A549 (cell line): ENCODE results near the gene VGLL3. TPM values are rescaled to one million over a fixed set of nuclear protein-coding genes. Genes with fewer than 3 reads are reported as not detected.
A peak's percentile ranks its signal among the peaks of the same experiment; 100 is the strongest.

Experiments
- ATAC-seq, 2 experiments: fragments of 200-7000 bp in 1 of 2; fragments of >200 bp in 1 of 2; cut with Nextera tagmentation in 1 of 2; cut with Tn5 transposase in 1 of 2; 3 replicates each; pipeline versions ENCODE4 v1.8.0 to v1.9.1; 2018 to 2020; ENCODE audit warnings: mild to moderate bottlenecking in 1 of 2, moderate library complexity in 1 of 2
- CTCF ChIA-PET: fragments of 300-600 bp; sonication (Branson Sonifier 250); formaldehyde crosslinking; extraction: SDS; loops from one replicate; lab custom pipeline; 2021; ENCODE audit warnings: antibody characterized with exemption, inconsistent platforms; lab: Yijun Ruan, JAX
- POLR2A ChIA-PET: fragments of 350-600 bp; formaldehyde crosslinking; extraction: SDS; loops from one replicate; lab custom pipeline; 2021; ENCODE audit warnings: antibody characterized with exemption, inconsistent platforms; lab: Yijun Ruan, JAX
- DNase-seq, 2 experiments: peaks; one replicate each; pipeline versions ENCODE4 v3.0.0 to v3.0.0-alpha.2; 2011 to 2016; ENCODE audit warnings: low read depth in 1 of 2, low spot score in 1 of 2
- FAIRE-seq: peaks from 2 replicates; lab custom pipeline; 2011; peaks lifted over from hg19 to GRCh38; lab: Jason Lieb, UNC
- H3K27ac ChIP-seq, 2 experiments: fragments of >200 bp; sonication (Bioruptor Twin); formaldehyde crosslinking; 3 replicates each; pipeline ENCODE4 v1.5.1; 2016 to 2017
- H3K4me1 ChIP-seq: fragments of >200 bp; sonication (Bioruptor Twin); formaldehyde crosslinking; 3 replicates; pipeline ENCODE4 v1.6.1; 2016
- H3K4me2 ChIP-seq: fragments of >200 bp; sonication (Bioruptor Twin); formaldehyde crosslinking; 3 replicates; pipeline ENCODE4 v1.6.1; 2016
- H3K4me3 ChIP-seq: fragments of >200 bp; sonication (Bioruptor Twin); formaldehyde crosslinking; 3 replicates; pipeline ENCODE4 v1.5.1; 2016
- H3K9me3 ChIP-seq: fragments of >200 bp; sonication (Bioruptor Twin); formaldehyde crosslinking; 3 replicates; pipeline ENCODE4 v1.6.1; 2016
- BHLHE40 ChIP-seq: IDR thresholded peaks from 2 replicates; pipeline ENCODE4 v1.6.1; 2012; ENCODE audit warnings: low read depth, low read length, inconsistent platforms
- CBX2 ChIP-seq: fragments of 200-600 bp; sonication (generic); IDR thresholded peaks from 2 replicates; pipeline ENCODE4 v1.6.1; 2016; ENCODE audit warnings: low read depth, mild to moderate bottlenecking, borderline replicate concordance
- EHF ChIP-seq: fragments of 250-450 bp; sonication (Bioruptor Pico); IDR thresholded peaks from 2 replicates; pipeline ENCODE4 v1.5.0; 2020; ENCODE audit warnings: mild to moderate bottlenecking
- ESRRA ChIP-seq: fragments of 150-350 bp; IDR thresholded peaks from 2 replicates; pipeline ENCODE4 v1.6.1; 2014; ENCODE audit warnings: mild to moderate bottlenecking, low read length, borderline replicate concordance
- FOXS1 ChIP-seq: fragments of 250-450 bp; sonication (Bioruptor Pico); IDR thresholded peaks from 2 replicates; pipeline ENCODE4 v1.5.0; 2020; ENCODE audit warnings: mild to moderate bottlenecking, moderate library complexity
- GATA3 ChIP-seq: IDR thresholded peaks from 2 replicates; pipeline ENCODE4 v1.6.1; 2012; ENCODE audit warnings: borderline replicate concordance
- HDAC2 ChIP-seq: fragments of 200-600 bp; sonication (generic); IDR thresholded peaks from 2 replicates; pipeline ENCODE4 v1.6.1; 2016
- HMGXB4 ChIP-seq: fragments of 250-450 bp; sonication (Bioruptor Pico); IDR thresholded peaks from 2 replicates; pipeline ENCODE4 v1.5.0; 2021; ENCODE audit warnings: mild to moderate bottlenecking, moderate library complexity, borderline replicate concordance
- HOXA7 ChIP-seq: fragments of 250-450 bp; sonication (Bioruptor Pico); IDR thresholded peaks from 2 replicates; pipeline ENCODE4 v1.5.0; 2020; ENCODE audit warnings: mild to moderate bottlenecking, moderate library complexity
- HOXB13 ChIP-seq: fragments of 250-450 bp; sonication (Bioruptor Pico); IDR thresholded peaks from 2 replicates; pipeline ENCODE4 v1.5.0; 2020; ENCODE audit warnings: low read depth, mild to moderate bottlenecking, moderate library complexity
- HOXB5 ChIP-seq: fragments of 250-450 bp; sonication (Bioruptor Pico); IDR thresholded peaks from 2 replicates; pipeline ENCODE4 v1.5.0; 2020; ENCODE audit warnings: mild to moderate bottlenecking, moderate library complexity
- MAFK ChIP-seq: fragments of 450-650 bp; IDR thresholded peaks from 2 replicates; pipeline ENCODE4 v1.6.1; 2014; ENCODE audit not compliant: partially characterized antibody
- MAX ChIP-seq: IDR thresholded peaks from 2 replicates; pipeline ENCODE4 v1.6.1; 2012
- NFE2L2 ChIP-seq: fragments of 150-350 bp; conservative IDR thresholded peaks from 2 replicates; pipeline ENCODE4 v1.6.1; 2014; ENCODE audit warnings: low read length
- NR3C1 ChIP-seq: fragments of >200 bp; sonication (Bioruptor Twin); formaldehyde crosslinking; IDR thresholded peaks from 3 replicates; pipeline ENCODE4 v1.6.1; 2017
- PHF8 ChIP-seq: fragments of 200-600 bp; sonication (generic); IDR thresholded peaks from 2 replicates; pipeline ENCODE4 v1.6.1; 2016; ENCODE audit warnings: low read depth, mild to moderate bottlenecking, antibody characterized with exemption, moderate library complexity, borderline replicate concordance
- RARB ChIP-seq: fragments of 250-450 bp; sonication (Bioruptor Pico); IDR thresholded peaks from 2 replicates; pipeline ENCODE4 v1.8.0; 2021; ENCODE audit warnings: mild to moderate bottlenecking, moderate library complexity
- RCOR1 ChIP-seq: fragments of 150-350 bp; IDR thresholded peaks from 2 replicates; pipeline ENCODE4 v1.6.1; 2014; ENCODE audit warnings: antibody characterized with exemption, low read length, low read depth
- RNF2 ChIP-seq: fragments of 200-600 bp; sonication (generic); IDR thresholded peaks from 2 replicates; pipeline ENCODE4 v1.6.1; 2016; ENCODE audit warnings: low read depth, mild to moderate bottlenecking, antibody characterized with exemption, moderate library complexity, borderline replicate concordance
- SMC3 ChIP-seq: fragments of >200 bp; sonication (Bioruptor Twin); formaldehyde crosslinking; IDR thresholded peaks from 3 replicates; pipeline ENCODE4 v1.6.1; 2018; ENCODE audit warnings: inconsistent platforms
- TFCP2L1 ChIP-seq: fragments of 250-450 bp; sonication (Bioruptor Pico); IDR thresholded peaks from 2 replicates; pipeline ENCODE4 v1.5.0; 2021; ENCODE audit warnings: mild to moderate bottlenecking
- ZC3H11A ChIP-seq: fragments of 450-650 bp; IDR thresholded peaks from 2 replicates; pipeline ENCODE4 v1.6.1; 2014; ENCODE audit warnings: antibody characterized with exemption, mild to moderate bottlenecking
- ZNF302 ChIP-seq: fragments of 250-450 bp; sonication (Bioruptor Pico); IDR thresholded peaks from 2 replicates; pipeline ENCODE4 v1.9.0; 2021; ENCODE audit warnings: inconsistent platforms, mild to moderate bottlenecking, moderate library complexity
- ZSCAN20 ChIP-seq: fragments of 250-450 bp; sonication (Bioruptor Pico); IDR thresholded peaks from 2 replicates; pipeline ENCODE4 v1.8.0; 2022; ENCODE audit warnings: mild to moderate bottlenecking, moderate library complexity
- WGBS: methylation state at CpG from one replicate; pipeline ENCODE4 v1.1.6; 2017; ENCODE audit errors: missing lambda C conversion rate; 5-methylcytosine and 5-hydroxymethylcytosine counted together
- polyA plus RNA-seq, 4 experiments: library from polyadenylated mRNA; depleted of rRNA in 3 of 4; stranded (reverse); fragments of >200 nt; fragmentation: RNase III in 1 of 4; extraction: RNeasy Plus Mini Kit Qiagen cat#74134 plus additional on column Dnase treatment in 1 of 4; gene quantifications; 2 replicates in 3 of 4; 3 replicates in 1 of 4; pipeline ENCODE4 v1.2.3, GENCODE V29; 2011 to 2017
- TF ChIP-seq, protein P1 (sequence below): fragments of 200-600 bp; sonication (generic); IDR thresholded peaks from 2 replicates; pipeline ENCODE4 v1.6.1; 2016; ENCODE audit warnings: antibody characterized with exemption, mild to moderate bottlenecking, moderate library complexity
- TF ChIP-seq, protein P2 (sequence below): IDR thresholded peaks from 2 replicates; pipeline ENCODE4 v1.6.1; 2012

Gene VGLL3
- polyA plus RNA-seq, 2 of the 4 experiments (the other 2 are of a cell fraction): 4.3 to 13.0 TPM

DNA sequence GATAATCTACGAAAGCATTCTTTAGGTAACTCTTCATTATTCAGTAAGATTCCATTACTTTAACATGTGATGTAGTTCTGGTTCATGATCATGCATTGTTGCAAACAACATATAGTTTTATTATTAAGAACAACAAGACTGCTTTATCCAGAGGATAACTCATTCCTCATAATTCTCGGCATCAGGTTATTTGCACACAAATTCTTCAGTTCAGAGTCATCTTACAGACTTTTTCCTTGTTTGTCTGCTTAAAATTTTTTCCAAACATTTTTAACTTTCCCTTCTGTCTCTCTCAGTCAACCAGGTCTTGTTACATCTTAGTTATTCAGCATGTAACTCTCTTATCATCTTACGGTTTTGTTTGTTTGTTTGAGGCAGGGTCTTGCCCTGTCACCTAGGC lies 60.1 kb downstream of the VGLL3 start (continued):
- TF ChIP-seq, protein P1, sequence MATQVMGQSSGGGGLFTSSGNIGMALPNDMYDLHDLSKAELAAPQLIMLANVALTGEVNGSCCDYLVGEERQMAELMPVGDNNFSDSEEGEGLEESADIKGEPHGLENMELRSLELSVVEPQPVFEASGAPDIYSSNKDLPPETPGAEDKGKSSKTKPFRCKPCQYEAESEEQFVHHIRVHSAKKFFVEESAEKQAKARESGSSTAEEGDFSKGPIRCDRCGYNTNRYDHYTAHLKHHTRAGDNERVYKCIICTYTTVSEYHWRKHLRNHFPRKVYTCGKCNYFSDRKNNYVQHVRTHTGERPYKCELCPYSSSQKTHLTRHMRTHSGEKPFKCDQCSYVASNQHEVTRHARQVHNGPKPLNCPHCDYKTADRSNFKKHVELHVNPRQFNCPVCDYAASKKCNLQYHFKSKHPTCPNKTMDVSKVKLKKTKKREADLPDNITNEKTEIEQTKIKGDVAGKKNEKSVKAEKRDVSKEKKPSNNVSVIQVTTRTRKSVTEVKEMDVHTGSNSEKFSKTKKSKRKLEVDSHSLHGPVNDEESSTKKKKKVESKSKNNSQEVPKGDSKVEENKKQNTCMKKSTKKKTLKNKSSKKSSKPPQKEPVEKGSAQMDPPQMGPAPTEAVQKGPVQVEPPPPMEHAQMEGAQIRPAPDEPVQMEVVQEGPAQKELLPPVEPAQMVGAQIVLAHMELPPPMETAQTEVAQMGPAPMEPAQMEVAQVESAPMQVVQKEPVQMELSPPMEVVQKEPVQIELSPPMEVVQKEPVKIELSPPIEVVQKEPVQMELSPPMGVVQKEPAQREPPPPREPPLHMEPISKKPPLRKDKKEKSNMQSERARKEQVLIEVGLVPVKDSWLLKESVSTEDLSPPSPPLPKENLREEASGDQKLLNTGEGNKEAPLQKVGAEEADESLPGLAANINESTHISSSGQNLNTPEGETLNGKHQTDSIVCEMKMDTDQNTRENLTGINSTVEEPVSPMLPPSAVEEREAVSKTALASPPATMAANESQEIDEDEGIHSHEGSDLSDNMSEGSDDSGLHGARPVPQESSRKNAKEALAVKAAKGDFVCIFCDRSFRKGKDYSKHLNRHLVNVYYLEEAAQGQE: no peak
- no peak for TF ChIP-seq RARB
- no peak for TF ChIP-seq HDAC2
- TF ChIP-seq, protein P2, sequence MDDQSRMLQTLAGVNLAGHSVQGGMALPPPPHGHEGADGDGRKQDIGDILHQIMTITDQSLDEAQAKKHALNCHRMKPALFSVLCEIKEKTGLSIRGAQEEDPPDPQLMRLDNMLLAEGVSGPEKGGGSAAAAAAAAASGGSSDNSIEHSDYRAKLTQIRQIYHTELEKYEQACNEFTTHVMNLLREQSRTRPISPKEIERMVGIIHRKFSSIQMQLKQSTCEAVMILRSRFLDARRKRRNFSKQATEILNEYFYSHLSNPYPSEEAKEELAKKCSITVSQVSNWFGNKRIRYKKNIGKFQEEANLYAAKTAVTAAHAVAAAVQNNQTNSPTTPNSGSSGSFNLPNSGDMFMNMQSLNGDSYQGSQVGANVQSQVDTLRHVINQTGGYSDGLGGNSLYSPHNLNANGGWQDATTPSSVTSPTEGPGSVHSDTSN: no peak
- TF ChIP-seq, all 56 proteins: peak for 0

DNA sequence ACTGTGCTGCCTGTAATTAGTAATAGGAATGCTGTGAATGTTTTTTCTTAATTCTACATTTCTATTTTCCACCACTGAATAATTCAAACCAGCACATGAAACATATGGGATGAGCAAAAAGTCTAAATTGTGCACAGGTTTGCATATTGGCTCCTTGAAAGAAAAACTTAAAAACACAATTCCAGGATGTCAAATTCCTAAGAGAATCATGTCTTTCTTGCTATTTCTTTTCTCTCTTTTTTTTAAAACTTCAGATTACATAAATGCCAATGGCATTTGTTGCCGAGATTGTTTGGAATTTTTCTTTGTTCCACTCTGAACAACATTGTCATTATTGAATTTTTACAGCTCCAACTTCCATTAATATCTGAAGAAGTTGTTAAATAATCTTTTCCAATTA lies 60.8 kb downstream of the VGLL3 start:
- POLR2A ChIA-PET: no interaction called here
- no peaks in the 10 kb centered on the region for H3K9me3 ChIP-seq
- TF ChIP-seq SMC3 (no peak), RARB (no peak), FOXS1 (no peak), HOXA7 (CRISPR knock-in tag) (no peak), NFE2L2 (no peak), PHF8 (no peak), BHLHE40 (no peak), ZNF302 (no peak), HDAC2 (no peak), ZSCAN20 (CRISPR knock-in tag) (no peak), NR3C1 (no peak), ESRRA (no peak), CBX2 (no peak), GATA3 (no peak)
- TF ChIP-seq, protein P1: no peak
- 29% methylated on average over 1 of the region's 1 CpG for WGBS
- H3K4me2 ChIP-seq: no peak overlapping the region
- DNase-seq (no peak), FAIRE-seq (no peak), ATAC-seq (no peak)
- no peak overlapping the region for H3K4me3 ChIP-seq
- H3K27ac ChIP-seq: no peak overlapping the region
- H3K4me1 ChIP-seq: no peaks in the 10 kb centered on the region
- CTCF ChIA-PET: no interaction called here

DNA sequence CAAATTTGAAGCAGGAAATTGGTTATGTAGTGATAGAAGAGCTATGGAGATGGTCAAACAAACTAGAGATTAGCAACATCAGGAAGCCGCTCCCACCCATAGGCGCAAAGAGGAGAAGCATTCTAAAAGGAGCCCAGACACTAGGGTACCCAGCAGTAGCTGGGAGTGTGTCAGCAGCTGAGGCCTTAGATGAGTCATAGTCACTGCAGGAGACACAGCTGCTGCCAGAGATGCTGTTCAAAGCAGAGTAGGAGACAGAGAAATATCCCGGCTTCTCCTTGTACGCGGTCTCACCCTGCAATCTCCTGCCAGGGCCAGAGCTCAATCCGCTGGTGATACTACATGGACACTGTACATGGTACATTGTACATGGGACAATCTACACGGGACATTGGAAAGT lies 61.9 kb downstream of the VGLL3 start:
- Histone ChIP-seq H3K27ac (no peak overlapping the region), H3K9me3 (no peaks in the 10 kb centered on the region), H3K4me2 (no peak overlapping the region), H3K4me1 (no peaks in the 10 kb centered on the region), H3K4me3 (no peak overlapping the region)
- no peak for FAIRE-seq
- TF ChIP-seq MAFK (no peak), EHF (CRISPR knock-in tag) (no peak), HOXB13 (CRISPR knock-in tag) (no peak), BHLHE40 (no peak), HOXB5 (CRISPR knock-in tag) (no peak), RCOR1 (no peak), MAX (no peak), ESRRA (no peak), HMGXB4 (CRISPR knock-in tag) (no peak), ZNF302 (no peak), HDAC2 (no peak), TFCP2L1 (no peak), RNF2 (no peak), GATA3 (no peak), ZC3H11A (no peak)
- ChIA-PET POLR2A (no interaction called here), CTCF (interaction anchor here (0.5 kb wide), 1 partner anchor 962 kb away, joined by 3 read pairs; no protein-coding TSS in a partner anchor)
- peak; percentile 60 to 64; a peak in 5 of 6 replicates for ATAC-seq
- 86% methylated on average over 7 of the region's 7 CpGs for WGBS
- peak in 1 of 2 experiments; percentile 4 for DNase-seq
